Neural progenitor cell (in vitro differentiated cells): Measurements from ENCODE around the gene ROBO2. TPM values are rescaled to one million over a fixed set of nuclear protein-coding genes. Genes with fewer than 3 reads are reported as not detected.

ENCODE experiments used
- DNase-seq: peaks from one replicate; pipeline ENCODE4 v3.0.0-alpha.2; 2016; ENCODE audit warnings: low spot score
- H2AFZ ChIP-seq: fragments of 200-600 bp; sonication (generic); replicated peaks from 2 replicates; pipeline ENCODE4 v1.6.1; 2016; ENCODE audit warnings: antibody characterized with exemption
- H3F3A ChIP-seq: fragments of 200-600 bp; sonication (generic); 2 replicates; pipeline ENCODE4 v1.6.1; 2016; ENCODE audit warnings: antibody characterized with exemption, low read depth
- H3K27ac ChIP-seq: fragments of 200-600 bp; sonication (generic); 2 replicates; pipeline ENCODE4 v1.5.1; 2016; ENCODE audit warnings: mild to moderate bottlenecking
- H3K27me3 ChIP-seq: fragments of 200-600 bp; sonication (generic); 2 replicates; pipeline ENCODE4 v1.6.1; 2016; ENCODE audit warnings: mild to moderate bottlenecking, moderate library complexity
- H3K36me3 ChIP-seq: fragments of 200-600 bp; sonication (generic); 2 replicates; pipeline ENCODE4 v1.5.1; 2016
- H3K4me1 ChIP-seq: fragments of 200-600 bp; sonication (generic); 2 replicates; pipeline ENCODE4 v1.6.1; 2016; ENCODE audit warnings: mixed run types
- H3K4me2 ChIP-seq: fragments of 200-600 bp; sonication (generic); 2 replicates; pipeline ENCODE4 v1.6.1; 2016
- H3K4me3 ChIP-seq: fragments of 200-600 bp; sonication (generic); 2 replicates; pipeline ENCODE4 v1.5.1; 2016
- H3K79me2 ChIP-seq: fragments of 200-600 bp; sonication (generic); 2 replicates; pipeline ENCODE4 v1.6.1; 2016; ENCODE audit warnings: low read depth
- H3K9ac ChIP-seq: fragments of 200-600 bp; sonication (generic); 2 replicates; pipeline ENCODE4 v1.6.1; 2016
- H3K9me3 ChIP-seq: fragments of 200-600 bp; sonication (generic); 2 replicates; pipeline ENCODE4 v1.5.1; 2016; ENCODE audit warnings: low read depth
- H4K20me1 ChIP-seq: fragments of 200-600 bp; sonication (generic); 2 replicates; pipeline ENCODE4 v1.6.1; 2016; ENCODE audit warnings: low read depth
- H3K27ac Mint-ChIP-seq: 3 replicates; pipeline ENCODE4 v1.8.0; 2021; ENCODE audit warnings: mixed read lengths
- H3K27me3 Mint-ChIP-seq: 2 replicates; pipeline ENCODE4 v1.8.0; 2022; ENCODE audit warnings: low read depth, mild to moderate bottlenecking, inconsistent platforms, moderate library complexity, mixed read lengths; ENCODE audit not compliant: insufficient read depth
- H3K36me3 Mint-ChIP-seq: 3 replicates; pipeline ENCODE4 v1.8.0; 2021; ENCODE audit warnings: mixed read lengths
- H3K4me1 Mint-ChIP-seq: 3 replicates; pipeline ENCODE4 v1.8.0; 2021; ENCODE audit warnings: mixed read lengths
- H3K4me3 Mint-ChIP-seq: 3 replicates; pipeline ENCODE4 v1.8.0; 2021; ENCODE audit warnings: mild to moderate bottlenecking, moderate library complexity, mixed read lengths
- H3K9me3 Mint-ChIP-seq: 3 replicates; pipeline ENCODE4 v1.8.0; 2020; ENCODE audit warnings: mixed read lengths
- CTCF ChIP-seq: fragments of 200-600 bp; sonication (generic); IDR thresholded peaks from 2 replicates; pipeline ENCODE4 v1.5.1; 2017; ENCODE audit warnings: antibody characterized with exemption, mild to moderate bottlenecking
- EZH2 ChIP-seq: fragments of 200-600 bp; sonication (generic); IDR thresholded peaks from 2 replicates; pipeline ENCODE4 v1.6.1; 2017; ENCODE audit warnings: antibody characterized with exemption, mild to moderate bottlenecking, moderate library complexity
- EZH2phosphoT487 ChIP-seq: fragments of 200-600 bp; sonication (generic); IDR thresholded peaks from 2 replicates; pipeline ENCODE4 v1.6.1; 2017; ENCODE audit warnings: antibody characterized with exemption
- total RNA-seq: library from RNA; depleted of rRNA; stranded (reverse); fragments of >200 nt; gene quantifications from 2 replicates; pipeline ENCODE4 v1.2.3, GENCODE V29; 2015; ENCODE audit warnings: low replicate concordance

The ROBO2 gene
- total RNA-seq, 1 donor from 2014 or later, result 15.0 TPM

- Histone ChIP-seq H2AFZ (no peak overlapping the region), H3K27ac (no peak overlapping the region), H3K79me2 (no peaks in the 10 kb centered on the region), H3K4me2 (no peak overlapping the region), H3K4me1 (no peaks in the 10 kb centered on the region), H4K20me1 (no peaks in the 10 kb centered on the region), H3K27me3 (no peaks in the 10 kb centered on the region), H3K4me3 (no peak overlapping the region), H3K9ac (no peak overlapping the region), H3K36me3 (no peaks in the 10 kb centered on the region), H3F3A (no peaks in the 10 kb centered on the region), H3K9me3 (no peaks in the 10 kb centered on the region)
- no peaks in the 10 kb centered on the region for H3K9me3 Mint-ChIP-seq
- H3K4me1 Mint-ChIP-seq, result peaks cover 45% of the 10 kb centered on the region
- peak overlapping the region; percentile 64 for H3K27ac Mint-ChIP-seq
- no peak for DNase-seq
- H3K27me3 Mint-ChIP-seq, result no peaks in the 10 kb centered on the region
- TF ChIP-seq EZH2 (no peak), EZH2phosphoT487 (no peak), CTCF (no peak)
- no peak overlapping the region for H3K4me3 Mint-ChIP-seq
- H3K36me3 Mint-ChIP-seq, result peaks cover 2% of the 10 kb centered on the region
Measured at GRCh38 chr3:77147836-77148578, 108.1 kb downstream of the ROBO2 start.

- Histone ChIP-seq H3K4me1 (no peaks in the 10 kb centered on the region), H4K20me1 (no peaks in the 10 kb centered on the region), H3F3A (no peaks in the 10 kb centered on the region), H3K36me3 (no peaks in the 10 kb centered on the region), H3K79me2 (no peaks in the 10 kb centered on the region), H3K9ac (no peak overlapping the region), H3K27me3 (no peaks in the 10 kb centered on the region), H3K27ac (no peak overlapping the region), H3K9me3 (no peaks in the 10 kb centered on the region), H3K4me3 (no peak overlapping the region), H3K4me2 (no peak overlapping the region), H2AFZ (no peak overlapping the region)
- Mint-ChIP-seq H3K9me3 (no peaks in the 10 kb centered on the region), H3K4me3 (no peak overlapping the region), H3K27me3 (no peaks in the 10 kb centered on the region), H3K36me3 (peaks cover 2% of the 10 kb centered on the region), H3K4me1 (peaks cover 45% of the 10 kb centered on the region), H3K27ac (no peak overlapping the region)
- no peak for TF ChIP-seq EZH2phosphoT487
- no peak for TF ChIP-seq CTCF
- TF ChIP-seq EZH2, result no peak
- no peak for DNase-seq
Measured at GRCh38 chr3:77149382-77149781, 109.5 kb downstream of the ROBO2 start.

GRCh38 chr3:77150028-77150427 lies 110.1 kb downstream of the ROBO2 start:
- H3K4me3 Mint-ChIP-seq, result no peak overlapping the region
- Histone ChIP-seq H3K27ac (no peak overlapping the region), H3K79me2 (no peaks in the 10 kb centered on the region), H3K27me3 (no peaks in the 10 kb centered on the region), H3K4me3 (no peak overlapping the region), H3K4me1 (no peaks in the 10 kb centered on the region), H3K9ac (no peak overlapping the region), H2AFZ (no peak overlapping the region), H3K36me3 (no peaks in the 10 kb centered on the region), H3K4me2 (no peak overlapping the region), H3K9me3 (no peaks in the 10 kb centered on the region), H3F3A (no peaks in the 10 kb centered on the region), H4K20me1 (no peaks in the 10 kb centered on the region)
- H3K36me3 Mint-ChIP-seq, result peaks cover 4% of the 10 kb centered on the region
- TF ChIP-seq EZH2 (no peak), EZH2phosphoT487 (no peak), CTCF (no peak)
- DNase-seq, result no peak
- no peaks in the 10 kb centered on the region for H3K9me3 Mint-ChIP-seq
- no peak overlapping the region for H3K27ac Mint-ChIP-seq
- H3K4me1 Mint-ChIP-seq, result peaks cover 45% of the 10 kb centered on the region
- H3K27me3 Mint-ChIP-seq, result no peaks in the 10 kb centered on the region
